Prostate gland (tissue), 2 donors: ENCODE measurements around the gene HSPG2. TPM values are rescaled to one million over a fixed set of nuclear protein-coding genes. Genes with fewer than 3 reads are reported as not detected.

Experiments
- DNase-seq: peaks from one replicate; pipeline ENCODE4 v3.0.0-alpha.2; 2019; ENCODE audit warnings: low spot score
- H3K27ac ChIP-seq, 2 donors: fragments of 200-600 bp; sonication (generic); 2 replicates each; pipeline ENCODE4 v1.5.1; 2017 to 2019
- H3K27me3 ChIP-seq: fragments of 200-600 bp; sonication (generic); replicated peaks from 2 replicates; pipeline ENCODE4 v1.5.1; 2019; ENCODE audit not compliant: insufficient read depth
- H3K36me3 ChIP-seq, 2 donors: fragments of 200-600 bp; sonication (generic); 1 replicate in 1 of 2; 2 replicates in 1 of 2; pipeline versions ENCODE4 v1.5.1 to v1.8.1; 2017 to 2019
- H3K4me1 ChIP-seq: fragments of 200-600 bp; sonication (generic); replicated peaks from 2 replicates; pipeline ENCODE4 v1.5.1; 2019
- H3K4me3 ChIP-seq, 2 donors: fragments of 200-600 bp; sonication (generic); 2 replicates each; pipeline ENCODE4 v1.5.1; 2017 to 2019
- H3K9me3 ChIP-seq: fragments of 200-600 bp; sonication (generic); 2 replicates; pipeline ENCODE4 v1.5.1; 2017
- CTCF ChIP-seq, 4 experiments: fragments of 200-600 bp in 2 of 4; fragments of 450-650 bp in 2 of 4; sonication (generic) in 2 of 4; IDR thresholded peaks; 1 replicate in 3 of 4; 2 replicates in 1 of 4; pipeline ENCODE4 v1.5.1; 2016 to 2019; ENCODE audit warnings: antibody characterized with exemption in 4 of 4, mild to moderate bottlenecking in 2 of 4, moderate library complexity in 2 of 4
- POLR2A ChIP-seq: fragments of 450-650 bp; IDR thresholded peaks from one replicate; pipeline ENCODE4 v1.6.1; 2016; ENCODE audit warnings: antibody characterized with exemption, mild to moderate bottlenecking
- POLR2AphosphoS5 ChIP-seq: sonication (generic); formaldehyde crosslinking; IDR thresholded peaks from one replicate; pipeline ENCODE4 v1.6.1; 2017; ENCODE audit warnings: antibody characterized with exemption
- WGBS: methylation state at CpG from one replicate; pipeline ENCODE4 v1.1.5; 2018; 5-methylcytosine and 5-hydroxymethylcytosine counted together
- intact Hi-C: fragments of 100-400 bp; cut with DNase I; formaldehyde crosslinking; loops from one replicate; pipeline ENCODE4 v1.14.2; 2022
- total RNA-seq, 2 donors: library from RNA; depleted of rRNA; stranded (reverse); fragments of >200 nt; gene quantifications; one replicate each; pipeline ENCODE4 v1.1.0, GENCODE V29; 2016

HSPG2 gene
- total RNA-seq, 2 donors from 2014 or later, result 135 to 257 TPM

- WGBS, result 98% methylated on average over 2 of the region's 2 CpGs
These were observed 3.4 kb upstream of the HSPG2 start for GRCh38 chr1:21940492-21940891.

GRCh38 chr1:21939650-21940374 is 2.7 kb upstream of the HSPG2 start:
- peak overlapping the region; percentile 63 to 80 for H3K27ac ChIP-seq
- peak; percentile 22 to 62 (median 48) for TF ChIP-seq CTCF (IDR thresholded peaks at IDR 0.05)
- TF ChIP-seq POLR2A, result no peak
- peak; percentile 58 for TF ChIP-seq POLR2AphosphoS5
- no peaks in the 10 kb centered on the region for H3K27me3 ChIP-seq
- intact Hi-C loops, result loop anchor here (5.0 kb wide), 1 partner anchor 43 kb away; no protein-coding TSS in a partner anchor
- H3K4me1 ChIP-seq, result no peaks in the 10 kb centered on the region
- no peaks in the 10 kb centered on the region for H3K36me3 ChIP-seq
- no peak overlapping the region for H3K4me3 ChIP-seq
- H3K9me3 ChIP-seq, result no peaks in the 10 kb centered on the region
- 40% methylated on average over 9 of the region's 9 CpGs for WGBS
- peak; percentile 56 for DNase-seq

More at GRCh38 chr1:21940492-21940891, 3.4 kb upstream of the HSPG2 start:
- no peaks in the 10 kb centered on the region for H3K4me1 ChIP-seq
- no peaks in the 10 kb centered on the region for H3K27me3 ChIP-seq
- intact Hi-C loops, result loop anchor here (5.0 kb wide), 1 partner anchor 43 kb away; no protein-coding TSS in a partner anchor
- H3K27ac ChIP-seq, result peak overlapping the region; percentile 63 to 80
- no peak overlapping the region for H3K4me3 ChIP-seq
- no peaks in the 10 kb centered on the region for H3K36me3 ChIP-seq
- TF ChIP-seq CTCF (IDR thresholded peaks at IDR 0.05), result no peak
- TF ChIP-seq POLR2A, result no peak
- TF ChIP-seq POLR2AphosphoS5, result no peak
- no peaks in the 10 kb centered on the region for H3K9me3 ChIP-seq
- DNase-seq, result no peak

- DNase-seq, result no peak
- H3K4me3 ChIP-seq, result no peak overlapping the region
- peak overlapping the region; percentile 63 to 80 for H3K27ac ChIP-seq
- TF ChIP-seq POLR2A (no peak), CTCF (IDR thresholded peaks at IDR 0.05) (no peak), POLR2AphosphoS5 (no peak)
- no peaks in the 10 kb centered on the region for H3K36me3 ChIP-seq
- H3K27me3 ChIP-seq, result no peaks in the 10 kb centered on the region
- H3K9me3 ChIP-seq, result no peaks in the 10 kb centered on the region
- intact Hi-C loops, result no loop called here
- WGBS, result 60% methylated on average over 11 of the region's 11 CpGs
- no peaks in the 10 kb centered on the region for H3K4me1 ChIP-seq
These were observed 1.8 kb upstream of the HSPG2 start for GRCh38 chr1:21938732-21939538.

- no peak for TF ChIP-seq CTCF (IDR thresholded peaks at IDR 0.05)
- peak; percentile 32 for TF ChIP-seq POLR2AphosphoS5
- Histone ChIP-seq H3K36me3 (no peaks in the 10 kb centered on the region), H3K4me1 (peaks cover 6% of the 10 kb centered on the region), H3K27me3 (no peaks in the 10 kb centered on the region), H3K9me3 (no peaks in the 10 kb centered on the region), H3K27ac (peak overlapping the region; percentile 63 to 80), H3K4me3 (peak overlapping the region; percentile 60 to 67)
- peak; percentile 82 for DNase-seq
- WGBS, result 10% methylated on average over 37 of the region's 69 CpGs
- intact Hi-C loops, result no loop called here
These were observed 437 bp upstream of the HSPG2 start for GRCh38 chr1:21937372-21938121.
